ENCODE results near the gene TAL1. TPM values are rescaled to one million over a fixed set of nuclear protein-coding genes. Genes with fewer than 3 reads are reported as not detected.

Gene TAL1
- total RNA-seq, 3 donors from 2014 or later = 1.2 to 3.0 (median 2.4) TPM

DNA sequence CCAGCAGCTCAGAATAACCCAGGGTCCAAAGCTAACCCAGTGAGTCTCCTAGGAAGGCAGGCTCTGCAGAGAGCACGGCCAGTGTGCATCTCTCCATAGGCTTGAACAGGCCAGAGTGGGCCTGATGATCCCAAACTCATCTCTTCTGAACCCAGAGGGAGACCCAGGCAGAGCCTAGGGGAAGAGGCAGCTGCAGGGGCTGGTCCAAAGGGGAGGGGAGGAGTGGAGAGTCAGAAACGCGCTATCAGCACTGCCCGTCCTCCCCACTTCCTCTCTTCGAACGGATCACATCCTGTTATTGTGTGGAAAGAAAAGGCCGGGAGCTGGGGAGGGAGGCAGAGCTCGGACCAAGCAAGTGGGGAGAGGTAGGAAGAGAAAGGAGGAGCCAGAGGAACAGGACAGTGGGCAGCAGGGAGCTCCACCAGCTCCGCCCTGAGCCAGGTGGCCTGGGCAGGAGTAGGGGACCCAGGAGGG is 20.2 kb downstream of the TAL1 start:
- Histone ChIP-seq H3K4me3 (no peak overlapping the region), H3K36me3 (ENCODE audit: low read depth) (no peaks in the 10 kb centered on the region), H3K9me3 (no peaks in the 10 kb centered on the region), H3K4me1 (ENCODE audit: low read depth) (no peaks in the 10 kb centered on the region)
- intact Hi-C loops (cut with DNase I, micrococcal nuclease) = no loop called here
- ATAC-seq (peak; percentile 47), DNase-seq (no peak)
- TF ChIP-seq, protein P1, sequence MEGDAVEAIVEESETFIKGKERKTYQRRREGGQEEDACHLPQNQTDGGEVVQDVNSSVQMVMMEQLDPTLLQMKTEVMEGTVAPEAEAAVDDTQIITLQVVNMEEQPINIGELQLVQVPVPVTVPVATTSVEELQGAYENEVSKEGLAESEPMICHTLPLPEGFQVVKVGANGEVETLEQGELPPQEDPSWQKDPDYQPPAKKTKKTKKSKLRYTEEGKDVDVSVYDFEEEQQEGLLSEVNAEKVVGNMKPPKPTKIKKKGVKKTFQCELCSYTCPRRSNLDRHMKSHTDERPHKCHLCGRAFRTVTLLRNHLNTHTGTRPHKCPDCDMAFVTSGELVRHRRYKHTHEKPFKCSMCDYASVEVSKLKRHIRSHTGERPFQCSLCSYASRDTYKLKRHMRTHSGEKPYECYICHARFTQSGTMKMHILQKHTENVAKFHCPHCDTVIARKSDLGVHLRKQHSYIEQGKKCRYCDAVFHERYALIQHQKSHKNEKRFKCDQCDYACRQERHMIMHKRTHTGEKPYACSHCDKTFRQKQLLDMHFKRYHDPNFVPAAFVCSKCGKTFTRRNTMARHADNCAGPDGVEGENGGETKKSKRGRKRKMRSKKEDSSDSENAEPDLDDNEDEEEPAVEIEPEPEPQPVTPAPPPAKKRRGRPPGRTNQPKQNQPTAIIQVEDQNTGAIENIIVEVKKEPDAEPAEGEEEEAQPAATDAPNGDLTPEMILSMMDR (IDR thresholded peaks at IDR 0.05) = no peak

DNA sequence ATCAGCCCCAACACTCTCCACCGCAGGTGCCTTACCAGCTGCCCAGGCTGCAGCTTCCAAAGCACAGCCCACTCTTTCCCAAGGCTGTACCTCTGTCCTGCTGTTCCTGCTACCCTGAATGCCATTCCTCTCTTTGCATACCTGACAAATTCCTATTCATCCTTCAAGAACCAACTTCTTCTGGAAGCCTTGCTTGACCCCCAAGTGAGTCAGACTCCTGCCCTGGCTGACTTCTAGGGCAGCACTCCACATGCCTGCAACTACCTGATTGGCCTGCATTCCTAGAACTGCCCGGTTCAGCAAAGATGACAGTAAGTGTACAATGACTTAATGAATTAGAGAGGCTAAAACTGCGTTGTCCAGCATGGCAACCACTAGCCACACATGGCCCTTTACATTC is 21.4 kb downstream of the TAL1 start:
- H3K4me1 ChIP-seq (ENCODE audit: low read depth) = no peaks in the 10 kb centered on the region
- intact Hi-C loops (cut with DNase I, micrococcal nuclease) = no loop called here
- DNase-seq = no peak

DNA sequence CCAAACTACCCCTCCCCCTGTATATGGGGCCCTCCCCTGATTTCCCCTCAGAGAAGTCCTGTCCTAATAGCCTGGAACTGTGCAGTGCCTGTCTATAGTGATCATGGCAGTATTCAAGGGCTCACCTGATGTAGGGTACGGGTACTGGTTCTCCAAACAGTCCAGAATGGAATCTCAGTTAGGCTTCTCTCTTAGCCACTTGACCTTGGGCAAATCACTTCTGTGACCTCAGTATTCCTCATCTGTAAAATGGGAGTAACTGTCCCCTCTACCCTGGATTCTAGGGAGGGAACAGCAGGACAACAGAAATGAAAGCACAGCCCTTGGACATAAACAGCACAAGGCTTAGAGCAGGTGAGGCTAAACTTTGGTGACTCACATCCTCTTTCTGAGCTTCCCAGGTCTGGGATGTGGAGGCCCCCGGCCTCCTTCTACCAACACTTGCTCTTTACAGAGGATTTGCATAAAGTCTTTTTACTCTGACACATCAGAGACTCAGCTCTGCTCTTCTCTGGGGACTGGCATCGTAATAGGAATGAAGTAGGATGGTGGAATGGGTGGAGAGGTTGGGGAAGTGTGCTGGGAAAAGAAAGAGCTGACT is 22.2 kb downstream of the TAL1 start:
- no peaks in the 10 kb centered on the region for H3K4me1 ChIP-seq (ENCODE audit: low read depth)
- TF ChIP-seq, protein P1 (IDR thresholded peaks at IDR 0.05) = no peak
- ATAC-seq = no peak
- no peak for DNase-seq
- no peaks in the 10 kb centered on the region for H3K9me3 ChIP-seq
- intact Hi-C loops (cut with DNase I, micrococcal nuclease) = no loop called here
- no peak overlapping the region for H3K4me3 ChIP-seq
- no peaks in the 10 kb centered on the region for H3K36me3 ChIP-seq (ENCODE audit: low read depth)

More for the DNA sequence above, 21.4 kb downstream of the TAL1 start:
- Histone ChIP-seq H3K4me3 (no peak overlapping the region), H3K36me3 (ENCODE audit: low read depth) (no peaks in the 10 kb centered on the region), H3K9me3 (no peaks in the 10 kb centered on the region)
- TF ChIP-seq, protein P1 (IDR thresholded peaks at IDR 0.05) = no peak
- ATAC-seq = no peak

DNA sequence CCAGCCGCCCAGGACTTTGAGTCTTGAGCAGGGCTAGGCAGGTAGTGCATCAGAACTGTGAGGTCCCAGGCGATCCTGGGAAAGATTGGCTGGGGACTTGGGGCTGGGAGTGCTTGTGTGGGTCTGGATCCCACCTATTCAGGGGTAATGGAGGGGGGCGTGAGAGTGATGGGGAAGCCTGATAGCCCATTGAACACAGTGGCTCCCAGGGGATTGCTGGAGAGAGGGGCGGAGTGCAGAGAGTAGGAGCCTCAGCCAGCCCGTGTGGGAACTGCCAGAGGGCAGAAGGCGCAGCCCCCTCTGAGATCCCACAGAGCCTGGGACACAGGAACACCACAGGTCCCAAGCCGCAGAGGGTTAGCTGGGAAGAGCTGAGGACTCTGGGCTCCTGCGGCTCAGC is 22.9 kb downstream of the TAL1 start:
- TF ChIP-seq, protein P1 (IDR thresholded peaks at IDR 0.05) = no peak
- no peak for DNase-seq
- intact Hi-C loops (cut with DNase I, micrococcal nuclease) = no loop called here
- Histone ChIP-seq H3K4me1 (ENCODE audit: low read depth) (no peaks in the 10 kb centered on the region), H3K9me3 (no peaks in the 10 kb centered on the region), H3K36me3 (ENCODE audit: low read depth) (no peaks in the 10 kb centered on the region), H3K4me3 (no peak overlapping the region)
- ATAC-seq = no peak

DNA sequence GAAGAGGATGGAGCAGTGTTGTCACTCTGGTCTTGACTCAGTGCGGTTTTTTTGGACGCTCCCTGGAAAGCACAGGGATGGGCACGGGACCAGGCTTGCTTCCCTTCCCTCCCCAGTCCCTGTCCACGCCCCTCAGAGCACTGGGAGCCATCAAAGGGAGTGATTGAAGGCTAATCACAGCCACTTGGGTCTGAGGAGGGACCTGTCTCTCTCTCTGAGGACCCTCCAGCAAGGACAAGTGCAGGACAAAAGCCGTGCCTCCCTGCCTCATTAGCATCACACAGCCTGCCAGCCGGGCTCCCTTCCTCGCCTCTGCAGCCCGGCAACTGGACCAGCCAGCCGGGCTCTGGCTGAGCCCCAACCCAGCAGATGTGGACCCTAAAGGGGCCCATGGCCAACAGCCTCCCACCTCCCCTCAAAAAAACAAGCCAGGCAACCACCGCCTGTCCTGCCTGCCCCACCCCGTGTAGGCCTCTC is 23.6 kb downstream of the TAL1 start:
- H3K9me3 ChIP-seq = no peaks in the 10 kb centered on the region
- H3K36me3 ChIP-seq (ENCODE audit: low read depth) = no peaks in the 10 kb centered on the region
- no peak for ATAC-seq
- no peak overlapping the region for H3K4me3 ChIP-seq
- no peaks in the 10 kb centered on the region for H3K4me1 ChIP-seq (ENCODE audit: low read depth)
- intact Hi-C loops (cut with DNase I, micrococcal nuclease) = no loop called here
- no peak for DNase-seq
- TF ChIP-seq, protein P1 (IDR thresholded peaks at IDR 0.05) = no peak

All from mucosa of descending colon (tissue), 3 donors.